ENCODE measurements around the gene TOGARAM2.
A peak's percentile ranks its signal among the peaks of the same experiment; 100 is the strongest.
"Not testable (repeated sequence)": the region's sequence is repeated elsewhere in the genome, so short reads cannot be mapped to it uniquely, and the experiment has no call there.

TOGARAM2 gene

DNA sequence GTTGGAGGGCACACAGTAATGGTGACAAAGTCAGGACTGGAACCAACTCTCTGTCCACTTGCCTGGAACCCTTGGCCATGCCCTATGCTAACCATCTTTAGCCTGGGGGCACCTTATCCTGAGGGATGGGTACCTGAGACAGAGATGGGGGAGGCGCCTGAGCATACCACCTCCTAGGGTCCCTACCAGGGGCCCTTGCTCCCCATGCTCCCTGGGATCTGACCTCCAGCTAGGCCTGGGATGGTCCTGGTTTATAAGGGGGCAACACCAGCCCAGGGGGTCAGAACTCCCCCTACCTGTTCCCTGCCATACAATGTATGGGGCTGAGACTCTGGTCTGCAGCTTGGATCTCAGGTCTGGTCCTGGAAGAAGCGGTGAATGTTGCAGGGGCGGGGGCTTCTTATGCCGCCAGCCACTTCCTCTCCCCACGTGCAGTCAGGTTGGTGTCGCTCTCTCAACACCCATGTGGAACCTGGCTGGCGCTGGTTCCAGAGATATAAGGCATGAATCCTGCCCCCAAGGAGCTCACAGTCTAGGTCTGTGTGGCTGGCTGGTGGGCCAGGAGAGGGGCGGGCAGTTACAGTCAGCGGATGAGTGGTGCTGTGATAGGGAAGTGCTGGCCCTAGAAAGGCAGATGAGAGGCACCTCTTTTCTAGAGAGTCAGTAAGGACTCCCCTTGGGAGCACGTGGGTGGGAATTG is 3.8 kb upstream of the TOGARAM2 start:
- DNase-seq = no peak

DNA sequence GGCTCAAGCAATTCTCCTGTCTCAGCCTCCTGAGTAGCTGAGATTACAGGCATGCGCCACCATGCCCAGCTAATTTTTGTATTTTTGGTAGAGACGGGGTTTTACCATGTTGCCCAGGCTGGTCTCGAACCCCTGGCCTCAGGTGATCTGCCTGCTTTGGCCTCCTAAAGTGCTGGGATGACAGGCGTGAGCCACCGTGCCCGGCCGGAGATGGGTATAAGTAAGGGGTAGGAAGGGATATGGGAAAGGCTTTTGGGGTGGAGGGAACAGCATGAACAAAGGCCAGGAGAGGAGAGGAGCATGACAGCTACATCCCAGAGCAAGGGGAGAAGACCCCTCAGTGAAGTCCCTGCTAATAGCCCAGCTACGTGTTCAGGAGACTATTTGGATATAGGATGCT is 3.1 kb upstream of the TOGARAM2 start:
- not testable (repeated sequence) for DNase-seq

- no peak for DNase-seq
Observed at GRCh38 chr2:28978606-28979005, 2.5 kb upstream of the TOGARAM2 start.

- no peak for DNase-seq
Observed at GRCh38 chr2:28979041-28979440, 2.1 kb upstream of the TOGARAM2 start.

GRCh38 chr2:28979576-28980366 is 1.3 kb upstream of the TOGARAM2 start:
- DNase-seq = no peak

DNA sequence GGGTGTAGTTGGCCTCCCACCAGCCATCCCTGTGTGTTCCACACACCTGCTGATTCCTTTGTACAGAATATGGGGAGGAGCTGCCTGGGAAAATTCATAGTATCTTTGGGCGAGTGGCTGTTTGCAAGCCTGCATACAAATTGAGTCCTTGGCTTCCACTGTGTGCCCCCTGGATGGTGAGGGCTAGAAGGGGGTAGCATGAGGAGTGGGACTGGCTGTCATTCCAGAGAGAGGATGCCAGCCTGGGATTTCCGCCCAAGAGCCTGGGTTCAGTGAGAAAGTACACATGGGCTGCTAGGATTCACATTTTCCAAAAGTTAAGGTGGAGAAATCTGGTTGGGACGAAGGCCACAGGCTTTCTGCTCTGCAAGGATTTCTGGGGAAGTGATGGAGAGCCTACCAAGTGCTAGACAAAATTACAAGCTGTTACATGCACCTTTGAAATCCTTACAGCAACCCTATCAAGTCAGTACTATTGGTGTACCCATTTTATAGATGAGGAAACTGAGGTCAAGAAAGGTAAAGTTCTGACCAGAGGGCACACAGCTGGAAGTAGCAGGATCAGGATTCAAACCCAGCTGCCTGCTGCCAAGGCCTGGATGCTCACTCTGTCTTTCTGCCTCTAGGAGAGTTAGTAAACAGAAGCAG is 606 bp upstream of the TOGARAM2 start:
- no peak for DNase-seq

- no peak for DNase-seq
Observed at GRCh38 chr2:28981620-28982376, 700 bp downstream of the TOGARAM2 start.

GRCh38 chr2:28982381-28982950 is 1.4 kb downstream of the TOGARAM2 start:
- DNase-seq = no peak

DNA sequence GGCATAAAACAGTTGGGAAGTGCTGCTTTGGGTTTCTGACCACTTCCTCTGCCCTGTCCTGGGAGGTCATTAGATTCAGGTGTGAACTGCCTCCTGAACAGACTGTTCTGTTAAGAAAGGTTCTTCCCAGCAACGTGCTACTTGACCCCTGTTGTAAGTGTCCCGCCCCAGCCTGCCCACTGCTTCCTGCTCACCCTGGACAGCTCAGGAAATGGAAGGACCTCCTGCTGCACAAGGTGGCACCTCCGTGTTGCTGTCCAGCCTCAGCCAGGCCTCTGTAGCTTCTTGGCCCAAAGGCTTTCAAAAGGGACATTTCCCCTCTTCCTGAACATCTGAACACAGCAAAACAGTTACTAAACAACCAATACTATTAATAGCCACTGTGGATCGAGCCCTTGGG is 5.3 kb downstream of the TOGARAM2 start:
- DNase-seq = peak in 2 of 4 experiments; percentile 21 to 52

- DNase-seq = no peak
Observed at GRCh38 chr2:28989973-28990372, 8.9 kb downstream of the TOGARAM2 start.

GRCh38 chr2:28990445-28990844 is 9.3 kb downstream of the TOGARAM2 start:
- no peak for DNase-seq

- DNase-seq = no peak
Observed at GRCh38 chr2:28991021-28991420, 9.9 kb downstream of the TOGARAM2 start.

DNA sequence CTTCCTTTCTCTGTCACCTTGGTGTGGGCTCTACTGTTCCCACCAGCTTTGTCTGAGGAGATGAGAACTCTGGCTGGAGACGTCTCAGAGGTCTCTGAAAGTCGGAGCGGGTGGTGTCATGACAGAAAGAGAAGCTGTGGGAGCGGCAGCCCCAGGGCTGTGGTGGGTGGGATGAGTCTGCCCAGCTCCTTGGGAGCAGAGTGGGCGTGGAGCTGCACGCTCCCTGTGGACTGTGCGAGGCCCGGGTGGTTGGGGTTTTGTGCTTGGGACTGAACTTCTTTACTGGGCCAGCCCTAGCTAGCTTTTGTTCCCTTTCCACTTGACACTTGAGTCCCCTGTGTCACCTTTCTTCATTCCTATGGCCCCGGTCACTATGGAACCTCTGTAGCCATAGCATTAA is 10.4 kb downstream of the TOGARAM2 start:
- DNase-seq = peak in 2 of 4 experiments; percentile 18 to 62

GRCh38 chr2:28993206-28993960 is 12.3 kb downstream of the TOGARAM2 start:
- peak in 1 of 4 experiments; percentile 18 for DNase-seq

DNA sequence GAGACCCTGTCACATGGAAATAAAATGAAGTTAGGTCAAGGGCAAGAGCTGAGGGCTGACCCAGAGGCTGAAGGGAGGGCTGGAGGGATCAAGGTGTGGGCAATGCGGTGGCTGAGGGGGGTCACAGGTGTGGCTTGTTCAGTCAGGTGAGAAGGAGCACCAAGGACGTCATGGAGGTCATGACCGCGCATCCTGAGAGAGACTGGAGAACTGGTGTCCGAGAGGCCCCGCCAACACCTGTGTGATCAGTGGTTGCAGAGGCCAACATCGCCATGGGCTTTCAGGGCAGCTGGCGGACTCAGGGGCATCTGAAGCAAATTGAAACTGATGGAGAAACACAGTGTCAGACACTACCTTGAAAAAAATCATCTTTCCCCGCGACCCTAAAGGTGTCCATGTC is 13.0 kb downstream of the TOGARAM2 start:
- no peak for DNase-seq

DNA sequence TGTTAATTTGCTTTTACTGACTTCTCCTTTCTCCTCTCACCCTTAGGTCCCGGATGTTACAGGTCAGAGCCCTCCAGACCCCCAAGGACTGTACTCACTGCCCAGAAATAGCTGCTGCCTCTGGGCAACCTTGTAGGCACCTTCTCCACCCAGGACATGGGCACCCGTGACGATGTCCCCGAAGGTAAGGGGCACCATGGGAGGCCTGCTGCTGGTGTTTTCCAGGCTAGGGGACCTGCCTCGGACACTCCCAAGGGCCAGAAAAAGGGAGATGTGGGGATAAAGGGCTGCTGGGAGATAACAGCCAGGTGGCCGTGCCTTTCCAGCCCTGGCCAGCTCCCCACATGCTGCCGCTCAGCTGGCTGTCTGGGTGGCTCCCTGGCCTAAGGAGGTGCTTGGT is 13.6 kb downstream of the TOGARAM2 start:
- DNase-seq = no peak

GRCh38 chr2:28995765-28996750 is 15.0 kb downstream of the TOGARAM2 start:
- DNase-seq = peak in 2 of 4 experiments; percentile 44 to 52

DNA sequence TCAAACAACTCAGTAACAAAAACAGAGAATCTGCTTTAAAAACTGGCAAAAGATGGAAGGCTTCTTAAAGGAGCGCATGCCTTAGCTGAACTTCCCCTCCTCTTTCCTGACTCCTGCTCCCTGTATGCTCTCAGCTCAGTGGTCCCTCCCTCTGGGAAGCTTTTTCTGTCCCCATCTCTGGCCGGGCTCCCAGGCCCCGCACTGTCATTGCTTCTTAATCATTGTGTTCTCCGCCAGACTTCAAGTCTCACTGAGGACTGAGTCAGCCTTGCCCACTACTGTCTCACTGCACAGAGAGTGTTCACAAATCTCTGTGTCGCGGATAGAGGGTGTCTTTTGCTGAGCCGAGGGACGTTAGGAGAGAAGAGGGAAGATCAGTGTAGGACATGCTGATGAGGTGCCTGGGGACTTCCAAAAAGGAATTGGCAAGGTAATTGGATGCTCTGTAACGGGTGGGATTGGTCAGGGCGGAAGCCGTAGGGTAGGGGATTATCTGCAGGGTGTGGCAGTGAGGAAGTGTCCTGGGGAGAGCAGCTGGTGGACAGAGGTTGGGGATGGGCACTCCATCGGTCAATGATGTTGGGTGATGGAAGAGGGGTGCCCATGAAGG is 16.2 kb downstream of the TOGARAM2 start:
- DNase-seq = no peak

DNA sequence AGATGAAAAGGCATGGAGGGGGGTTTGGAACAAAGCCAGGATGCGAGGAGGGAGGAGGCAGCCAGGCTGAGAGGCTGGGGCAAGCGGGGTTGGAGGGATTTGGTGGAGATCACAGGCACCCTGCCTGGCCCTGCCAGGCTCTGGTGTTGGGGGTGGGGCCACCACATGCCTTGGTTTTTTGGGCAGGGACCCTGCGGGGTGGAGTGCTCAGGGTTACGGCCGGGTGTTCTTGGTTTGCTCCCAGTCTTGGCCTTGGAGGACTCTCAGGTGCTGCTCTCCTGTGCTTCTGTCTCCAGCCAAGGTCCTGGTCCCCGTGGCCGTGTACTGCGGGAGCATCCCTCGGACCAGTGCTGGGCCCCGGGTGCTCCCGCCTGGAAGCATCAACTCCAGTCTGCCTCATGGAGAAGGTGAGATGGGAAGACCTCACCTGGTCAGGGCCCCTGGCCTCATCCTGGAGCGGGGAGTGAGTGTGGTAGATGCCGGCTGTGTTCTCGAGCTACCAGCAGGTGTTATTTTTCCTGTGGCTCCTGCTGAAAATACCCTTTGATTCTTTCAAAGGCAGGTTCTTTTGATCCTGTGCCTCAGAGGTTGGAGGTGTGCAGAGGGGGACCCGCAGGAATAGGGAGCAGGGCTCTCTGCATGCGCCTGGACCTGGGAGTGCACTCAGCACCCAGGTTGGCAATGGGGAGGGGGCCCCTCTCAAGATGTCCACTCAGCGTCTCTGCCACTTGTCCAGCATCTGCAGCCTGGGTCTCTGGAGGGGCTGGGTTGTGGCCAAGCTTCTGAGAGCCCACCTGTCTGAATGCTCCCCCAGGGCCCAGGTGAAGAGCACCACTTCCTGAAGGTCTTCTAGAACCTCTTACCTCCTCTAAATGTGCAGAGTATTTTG is 17.0 kb downstream of the TOGARAM2 start:
- DNase-seq = no peak

Measured in suppressor macrophage (primary cell).